Measurements from ENCODE around the gene SELENON.

GRCh38 chr1:25858494-25858893 is 58.5 kb downstream of the SELENON start:
- no peak for TF ChIP-seq GABPA (IDR thresholded peaks at IDR 0.05; ENCODE audit: low read depth)
- TF ChIP-seq REST (IDR thresholded peaks at IDR 0.05; ENCODE audit: insufficient replicate concordance, low read depth) = no peak
